ENCODE results near the gene RDH5. TPM values are rescaled to one million over a fixed set of nuclear protein-coding genes. Genes with fewer than 3 reads are reported as not detected.

Gene RDH5
- total and polyA plus RNA-seq, 9 donors, result 8.6 to 45.9 (median 20.8) TPM

DNA sequence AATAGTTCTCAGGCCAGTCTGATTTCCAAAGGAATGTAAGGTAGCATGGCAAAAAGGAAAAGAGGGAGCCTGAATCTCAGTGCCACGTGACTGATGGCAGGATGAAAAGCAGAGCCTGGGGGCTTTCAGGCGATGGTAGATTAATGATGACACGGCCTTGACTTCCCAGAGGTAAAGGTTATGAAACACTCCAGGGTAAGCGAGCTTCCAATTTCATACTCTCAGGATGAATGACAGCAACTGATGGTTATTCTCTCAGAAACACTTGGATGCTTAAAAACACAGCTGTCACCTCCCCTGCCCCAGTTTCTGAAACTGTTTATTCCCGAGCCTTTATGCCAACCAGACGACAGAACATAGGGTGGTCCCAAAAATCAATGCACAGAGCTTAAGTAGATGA is 51.5 kb downstream of the RDH5 start:
- Histone ChIP-seq H3K4me1 (ENCODE audit: control insufficient read depth, insufficient read depth, low read length) (peaks cover 7% of the 10 kb centered on the region), H3K36me3 (ENCODE audit: control insufficient read depth, insufficient read depth, low read length) (peaks cover 29% of the 10 kb centered on the region), H3K27me3 (ENCODE audit: control insufficient read depth, insufficient read depth, low read length) (no peaks in the 10 kb centered on the region), H3K9me3 (replicated peaks; ENCODE audit: control insufficient read depth, low read depth, low read length) (no peaks in the 10 kb centered on the region), H3K4me3 (ENCODE audit: low read length) (no peak overlapping the region), H3K27ac (ENCODE audit: low read length) (peak overlapping the region; percentile 59)
- DNase-seq, result peak; percentile 61
- 36% methylated on average over 3 of the region's 6 CpGs for WGBS (ENCODE audit: insufficient coverage)

Other genes with a start within 250 kb of the RDH5 start
- gene OR6C68, start 228.0 kb upstream of the RDH5 start, total RNA-seq, result not detected
- gene OR6C68, start 228.0 kb upstream of the RDH5 start, polyA plus RNA-seq (ENCODE audit: insufficient read depth in 1 of 8, insufficient read length in 8 of 8, low replicate concordance in 1 of 8), result not detected
- gene OR6C4, start 170.8 kb upstream of the RDH5 start, total RNA-seq, result not detected
- under 1 TPM in 1 of 8 donors, not detected in 7; 0.12 TPM for gene OR6C4, start 170.8 kb upstream of the RDH5 start, polyA plus RNA-seq (ENCODE audit: insufficient read depth in 1 of 8, insufficient read length in 8 of 8, low replicate concordance in 1 of 8)
- not detected for gene OR2AP1, start 147.9 kb upstream of the RDH5 start, total RNA-seq
- not detected for gene OR2AP1, start 147.9 kb upstream of the RDH5 start, polyA plus RNA-seq (ENCODE audit: insufficient read depth in 1 of 8, insufficient read length in 8 of 8, low replicate concordance in 1 of 8)
- gene OR10P1, start 83.5 kb upstream of the RDH5 start, total RNA-seq, result not detected
- under 1 TPM in 1 of 8 donors, not detected in 7; 0.34 TPM for gene OR10P1, start 83.5 kb upstream of the RDH5 start, polyA plus RNA-seq (ENCODE audit: insufficient read depth in 1 of 8, insufficient read length in 8 of 8, low replicate concordance in 1 of 8)
- 255 TPM for gene ITGA7, start 12.5 kb upstream of the RDH5 start, total RNA-seq
- gene ITGA7, start 12.5 kb upstream of the RDH5 start, polyA plus RNA-seq (ENCODE audit: insufficient read depth in 1 of 8, insufficient read length in 8 of 8, low replicate concordance in 1 of 8), result 100 to 1,000 TPM; 195 to 461 (median 377) TPM
- 135 TPM for gene BLOC1S1, start 4.3 kb upstream of the RDH5 start, total RNA-seq
- gene BLOC1S1, start 4.3 kb upstream of the RDH5 start, polyA plus RNA-seq (ENCODE audit: insufficient read depth in 1 of 8, insufficient read length in 8 of 8, low replicate concordance in 1 of 8), result 100 to 1,000 TPM in 7 of 8 donors, 10 to 100 TPM in 1; 97.2 to 133 (median 115) TPM
- 905 TPM for gene CD63, start 8.6 kb downstream of the RDH5 start, total RNA-seq
- 100 to 1,000 TPM; 751 to 916 (median 844) TPM for gene CD63, start 8.6 kb downstream of the RDH5 start, polyA plus RNA-seq (ENCODE audit: insufficient read depth in 1 of 8, insufficient read length in 8 of 8, low replicate concordance in 1 of 8)
- gene GDF11, start 22.7 kb downstream of the RDH5 start, total RNA-seq, result 4.5 TPM
- gene GDF11, start 22.7 kb downstream of the RDH5 start, polyA plus RNA-seq (ENCODE audit: insufficient read depth in 1 of 8, insufficient read length in 8 of 8, low replicate concordance in 1 of 8), result 10 to 100 TPM in 6 of 8 donors, 1 to 10 TPM in 2; 8.3 to 12.4 (median 10.7) TPM
- gene SARNP, start 97.3 kb downstream of the RDH5 start, total RNA-seq, result 81.6 TPM
- 100 to 1,000 TPM in 1 of 8 donors, 10 to 100 TPM in 7; 66.6 to 104 (median 81.0) TPM for gene SARNP, start 97.3 kb downstream of the RDH5 start, polyA plus RNA-seq (ENCODE audit: insufficient read depth in 1 of 8, insufficient read length in 8 of 8, low replicate concordance in 1 of 8)
- 17.0 TPM for gene ORMDL2, start 97.6 kb downstream of the RDH5 start, total RNA-seq
- gene ORMDL2, start 97.6 kb downstream of the RDH5 start, polyA plus RNA-seq (ENCODE audit: insufficient read depth in 1 of 8, insufficient read length in 8 of 8, low replicate concordance in 1 of 8), result 10 to 100 TPM; 13.5 to 19.3 (median 17.4) TPM
- gene DNAJC14, start 109.2 kb downstream of the RDH5 start, total RNA-seq, result 25.1 TPM
- 10 to 100 TPM; 17.3 to 25.9 (median 23.3) TPM for gene DNAJC14, start 109.2 kb downstream of the RDH5 start, polyA plus RNA-seq (ENCODE audit: insufficient read depth in 1 of 8, insufficient read length in 8 of 8, low replicate concordance in 1 of 8)
- 2.7 TPM for gene MMP19, start 122.5 kb downstream of the RDH5 start, total RNA-seq
- gene MMP19, start 122.5 kb downstream of the RDH5 start, polyA plus RNA-seq (ENCODE audit: insufficient read depth in 1 of 8, insufficient read length in 8 of 8, low replicate concordance in 1 of 8), result 1 to 10 TPM; 1.0 to 2.9 (median 1.9) TPM
- gene PYM1, start 207.5 kb downstream of the RDH5 start, total RNA-seq, result 22.2 TPM
- 10 to 100 TPM; 22.1 to 26.8 (median 23.8) TPM for gene PYM1, start 207.5 kb downstream of the RDH5 start, polyA plus RNA-seq (ENCODE audit: insufficient read depth in 1 of 8, insufficient read length in 8 of 8, low replicate concordance in 1 of 8)
- 13.3 TPM for gene DGKA, start 210.8 kb downstream of the RDH5 start, total RNA-seq
- 10 to 100 TPM; 10.8 to 29.6 (median 15.7) TPM for gene DGKA, start 210.8 kb downstream of the RDH5 start, polyA plus RNA-seq (ENCODE audit: insufficient read depth in 1 of 8, insufficient read length in 8 of 8, low replicate concordance in 1 of 8)
- gene PMEL, start 245.6 kb downstream of the RDH5 start, total RNA-seq, result 0.62 TPM
- gene PMEL, start 245.6 kb downstream of the RDH5 start, polyA plus RNA-seq (ENCODE audit: insufficient read depth in 1 of 8, insufficient read length in 8 of 8, low replicate concordance in 1 of 8), result 10 to 100 TPM in 1 of 8 donors, 1 to 10 TPM in 6, under 1 TPM in 1; 0.72 to 16.2 (median 1.3) TPM
- gene CDK2, start 246.4 kb downstream of the RDH5 start, total RNA-seq, result 20.8 TPM
- gene CDK2, start 246.4 kb downstream of the RDH5 start, polyA plus RNA-seq (ENCODE audit: insufficient read depth in 1 of 8, insufficient read length in 8 of 8, low replicate concordance in 1 of 8), result 10 to 100 TPM; 24.9 to 34.4 (median 31.4) TPM

All from muscle of leg (tissue), 11 donors.